H4 (cell line): ENCODE measurements around the gene SPDYE2. TPM values are rescaled to one million over a fixed set of nuclear protein-coding genes. Genes with fewer than 3 reads are reported as not detected.
A peak's percentile ranks its signal among the peaks of the same experiment; 100 is the strongest.
"Not testable (repeated sequence)": the region's sequence is repeated elsewhere in the genome, so short reads cannot be mapped to it uniquely, and the experiment has no call there.

ENCODE experiments used
- DNase-seq: peaks from one replicate; pipeline ENCODE4 v3.0.0-alpha.2; 2015; ENCODE audit warnings: low spot score
- total RNA-seq: library from RNA; depleted of rRNA; stranded (reverse); fragments of >200 nt; shearing (Covaris generic); gene quantifications from 2 replicates; pipeline ENCODE4 v1.2.3, GENCODE V29; 2014; rRNA removed

Gene SPDYE2
- total RNA-seq, 1 experiment from 2014 or later, result not detected

DNA sequence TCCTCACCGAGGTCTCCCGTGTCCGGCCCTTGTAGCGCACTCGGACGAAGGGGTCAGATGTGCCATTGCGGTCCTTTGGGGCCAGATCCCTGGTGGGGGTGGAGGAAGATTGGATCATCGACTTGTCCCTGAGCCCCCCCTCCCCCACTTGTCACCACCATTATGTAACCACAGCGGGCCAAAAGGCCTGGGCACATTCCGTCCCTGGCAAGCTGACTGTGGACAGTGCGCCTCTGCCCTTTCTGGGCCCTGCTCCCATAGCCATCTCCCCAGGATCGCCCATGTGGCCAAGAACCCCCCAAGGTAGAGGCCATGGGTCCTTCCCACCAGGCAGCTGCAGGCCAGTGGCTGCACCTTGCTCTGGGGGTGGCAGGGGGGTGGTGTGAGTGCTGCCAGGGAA lies 51.3 kb downstream of the SPDYE2 start:
- not testable (repeated sequence) for DNase-seq

DNA sequence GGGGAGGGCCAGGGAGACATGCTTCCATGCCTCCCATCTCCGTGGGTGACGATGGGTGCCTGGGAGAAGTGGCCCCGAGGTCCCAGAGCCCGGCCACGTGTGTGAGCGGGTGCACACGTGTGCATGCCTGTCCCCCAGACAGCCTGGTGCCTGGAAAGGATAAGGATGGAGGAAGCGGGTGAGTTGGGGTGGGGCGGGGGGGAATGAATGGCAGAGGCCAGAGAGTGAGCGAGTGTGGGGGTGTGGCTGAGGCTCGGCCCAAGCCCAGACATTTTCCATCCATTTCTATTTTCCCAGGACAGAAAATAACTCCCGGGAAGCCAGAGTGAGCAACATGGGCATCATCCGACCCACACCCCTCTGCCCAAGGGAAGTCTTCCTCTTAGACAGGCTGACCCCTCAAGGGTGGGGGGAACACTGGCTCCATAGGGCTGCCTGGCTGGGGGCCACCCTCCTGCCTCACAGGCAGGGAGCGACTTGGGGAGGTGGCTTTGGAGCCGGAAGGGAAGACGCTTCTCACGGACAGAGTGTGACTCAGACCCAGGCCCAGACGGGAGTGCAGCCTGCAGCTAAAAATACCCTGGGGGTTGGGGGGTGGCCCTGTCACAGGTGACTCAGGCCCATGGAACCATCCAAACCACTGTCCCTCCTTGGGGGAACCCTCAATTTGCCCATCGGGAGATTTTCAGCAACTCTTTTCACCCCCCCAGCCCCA lies 53.6 kb downstream of the SPDYE2 start:
- not testable (repeated sequence) for DNase-seq

DNA sequence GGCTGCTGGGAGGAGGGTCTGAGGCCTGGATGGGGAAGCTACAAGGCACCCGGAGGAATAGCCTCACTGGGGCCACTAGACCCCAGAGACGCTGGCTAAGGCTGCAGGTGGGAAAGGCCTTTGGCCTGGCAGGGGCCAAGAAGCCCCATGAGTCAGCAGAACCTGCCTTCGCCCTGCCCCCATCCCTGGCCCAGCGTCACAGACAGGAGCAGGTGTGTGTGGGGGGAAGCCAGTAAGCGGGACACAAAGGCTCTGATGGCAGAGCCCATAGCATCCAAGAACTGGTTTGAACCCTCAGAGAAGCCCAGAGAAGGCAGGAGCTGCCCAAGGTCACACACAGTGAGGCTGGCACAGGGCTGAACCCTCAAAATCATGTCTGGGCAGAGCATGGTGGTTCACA lies 55.8 kb downstream of the SPDYE2 start:
- not testable (repeated sequence) for DNase-seq

DNA sequence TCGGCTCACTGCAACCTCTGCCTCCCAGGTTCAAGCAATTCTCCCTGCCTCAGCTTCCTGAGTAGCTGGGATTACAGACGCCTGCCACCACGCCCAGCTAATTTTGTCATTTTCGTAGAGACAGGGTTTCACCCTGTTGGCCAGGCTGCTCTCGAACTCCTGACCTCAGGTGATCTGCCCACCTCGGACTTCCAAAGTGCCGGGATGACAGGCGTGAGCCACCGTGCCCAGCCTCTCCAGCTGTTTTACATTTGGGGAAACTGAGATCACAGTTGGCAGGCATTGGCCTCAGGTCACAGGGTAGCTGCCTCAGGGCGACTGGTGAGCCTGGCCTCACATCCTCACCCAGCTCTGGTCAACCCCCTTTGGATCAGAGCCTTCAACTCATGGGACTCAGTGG lies 58.7 kb downstream of the SPDYE2 start:
- not testable (repeated sequence) for DNase-seq

DNA sequence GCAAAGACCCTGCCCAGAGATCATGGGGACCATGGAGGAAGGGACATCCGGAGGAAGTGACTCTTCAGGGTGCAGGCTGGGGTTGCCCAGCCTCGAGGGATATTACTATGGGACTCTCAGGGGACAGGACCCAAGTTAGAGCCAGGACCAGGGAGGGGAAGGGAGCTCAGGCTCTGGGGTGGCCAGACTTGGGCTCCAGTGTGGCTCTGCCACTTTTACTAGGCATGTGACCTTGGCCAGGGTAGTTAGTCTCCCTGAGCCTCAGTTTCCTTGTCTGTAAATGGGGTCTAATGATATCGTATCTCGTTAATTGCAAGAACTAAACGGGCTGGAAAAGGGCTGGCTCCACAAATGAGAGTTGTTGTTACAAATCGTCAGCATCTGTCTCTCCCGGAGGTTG lies 59.4 kb downstream of the SPDYE2 start:
- not testable (repeated sequence) for DNase-seq

DNA sequence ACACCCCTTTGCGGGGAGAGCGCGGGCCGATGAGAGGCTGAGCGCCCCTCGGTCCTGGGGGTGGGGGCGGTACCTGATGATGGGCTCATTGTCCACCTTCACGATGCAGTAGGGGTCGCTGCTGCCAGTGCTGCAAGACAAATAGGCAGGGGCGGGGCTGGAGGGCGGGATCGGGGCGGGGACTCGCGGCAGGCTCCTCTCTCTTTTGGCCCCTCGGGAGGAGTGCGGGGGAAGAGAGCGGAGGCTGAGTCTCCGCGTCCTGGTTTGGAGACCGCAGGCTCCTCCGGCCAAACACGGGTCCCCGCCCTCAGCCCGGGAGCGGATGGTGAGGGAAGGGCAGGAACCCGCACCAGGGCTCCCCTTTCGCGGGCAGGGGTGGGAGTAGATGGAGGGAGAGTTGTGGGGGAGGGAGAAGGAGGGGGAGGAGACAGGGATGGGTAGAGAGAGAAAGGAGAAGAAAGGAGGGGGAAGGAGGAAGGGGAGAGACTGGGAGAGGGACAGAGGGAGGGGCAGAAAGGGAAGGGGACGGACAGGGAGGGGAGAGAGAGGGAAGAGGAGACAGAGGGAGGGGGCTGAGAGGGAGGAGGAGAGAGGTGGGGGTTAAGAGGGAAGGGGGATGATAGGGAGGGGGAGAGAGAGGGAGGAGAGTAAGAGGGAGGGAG lies 60.1 kb downstream of the SPDYE2 start:
- DNase-seq, result not testable (repeated sequence)

DNA sequence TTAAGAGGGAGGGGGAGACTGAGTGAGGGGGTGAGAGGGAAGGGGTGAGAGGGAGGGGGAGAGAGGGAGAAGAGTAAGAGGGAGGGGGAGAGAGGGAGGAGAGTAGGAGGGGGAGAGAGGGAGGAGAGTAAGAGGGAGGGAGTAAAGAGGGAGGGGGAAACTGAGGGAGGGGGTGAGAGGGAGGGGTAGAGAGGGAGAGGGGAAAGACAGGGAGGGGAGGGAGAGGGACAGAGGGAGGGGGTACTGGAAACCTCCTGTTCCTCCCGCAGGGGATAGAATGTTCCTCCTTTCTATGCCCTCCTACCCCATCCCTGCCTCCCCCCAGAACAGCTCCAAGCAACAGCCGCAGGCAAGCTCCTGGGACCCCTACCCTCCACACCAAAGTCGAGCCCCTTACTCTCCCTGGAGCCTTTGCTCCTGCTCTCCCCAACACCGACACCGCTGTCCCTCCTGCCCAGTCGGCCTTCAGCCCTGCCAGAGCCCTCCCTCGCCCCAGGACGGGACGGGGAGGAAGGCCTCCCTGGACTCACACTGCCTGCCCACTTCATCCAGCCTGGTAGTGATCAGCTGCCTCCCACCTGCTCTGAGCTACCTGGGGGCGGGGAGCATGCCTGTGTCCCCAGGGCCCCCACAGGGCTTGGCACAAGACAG lies 60.8 kb downstream of the SPDYE2 start:
- DNase-seq, result peak; percentile 3

Other genes starting within 250 kb of the SPDYE2 start
- gene SPDYE6, start 194.8 kb upstream of the SPDYE2 start, total RNA-seq, result not detected in 2 replicates
- gene PRKRIP1, start 154.9 kb upstream of the SPDYE2 start, total RNA-seq, result 20.9 and 24.5 TPM in 2 replicates
- 35.9 and 37.3 TPM in 2 replicates for gene ORAI2, start 117.7 kb upstream of the SPDYE2 start, total RNA-seq
- gene ALKBH4, start 86.4 kb upstream of the SPDYE2 start, total RNA-seq, result 45.7 and 52.7 TPM in 2 replicates
- 30.6 and 42.1 TPM in 2 replicates for gene LRWD1, start 86.2 kb upstream of the SPDYE2 start, total RNA-seq
- 42.0 and 53.2 TPM in 2 replicates for gene POLR2J, start 72.3 kb upstream of the SPDYE2 start, total RNA-seq
- 0.83 and 2.6 TPM in 2 replicates for gene RASA4B, start 33.4 kb upstream of the SPDYE2 start, total RNA-seq
- 0.15 TPM in 1 of 2 replicates, not detected in the other for gene UPK3BL2, start 7.5 kb upstream of the SPDYE2 start, total RNA-seq
- 4.9 and 11.9 TPM in 2 replicates for gene POLR2J3, start 21.4 kb downstream of the SPDYE2 start, total RNA-seq
- gene RASA4, start 65.5 kb downstream of the SPDYE2 start, total RNA-seq, result 3.4 and 10.3 TPM in 2 replicates
- 0.27 and 7.2 TPM in 2 replicates for gene UPK3BL1, start 91.6 kb downstream of the SPDYE2 start, total RNA-seq
- not detected in 2 replicates for gene SPDYE2B, start 99.1 kb downstream of the SPDYE2 start, total RNA-seq
- gene POLR2J2, start 120.4 kb downstream of the SPDYE2 start, total RNA-seq, result 0.15 TPM in 1 of 2 replicates, not detected in the other
- 7.3 TPM in 2 replicates for gene FAM185A, start 197.8 kb downstream of the SPDYE2 start, total RNA-seq